HepG2 (cell line): ENCODE results near the gene DNAJC7. TPM values are rescaled to one million over a fixed set of nuclear protein-coding genes. Genes with fewer than 3 reads are reported as not detected.

Source experiments
- ATAC-seq: fragments of 200-7000 bp; cut with Tn5 transposase; 3 replicates; pipeline ENCODE4 v1.9.1; 2020; ENCODE audit warnings: mild to moderate bottlenecking, moderate library complexity
- BruUV-seq: library from RNA; stranded (reverse); fragments of 400-500 nt; replicated peaks from 2 replicates; lab custom pipeline; 2021; lab: Mats Ljungman, UMichigan
- CTCF ChIA-PET: fragments of 300-600 bp; formaldehyde crosslinking; extraction: SDS; loops from one replicate; lab custom pipeline; 2021; ENCODE audit warnings: low total read pairs, inconsistent platforms, low intra/inter-chr PET ratio; lab: Yijun Ruan, JAX
- POLR2A ChIA-PET: fragments of 350-600 bp; sonication (Branson Sonifier 250); formaldehyde crosslinking; loops from one replicate; lab custom pipeline; 2020; ENCODE audit warnings: antibody characterized with exemption, inconsistent platforms; lab: Yijun Ruan, JAX
- DNase-seq: peaks from one replicate; pipeline ENCODE4 v3.0.0-alpha.2; 2015; ENCODE audit warnings: low spot score
- FAIRE-seq: peaks from 3 replicates; lab custom pipeline; 2011; peaks lifted over from hg19 to GRCh38; lab: Jason Lieb, UNC
- H2AFZ ChIP-seq: one replicate; pipeline ENCODE4 v1.6.1; 2011; ENCODE audit warnings: low read length, inconsistent platforms
- H3K27ac ChIP-seq: fragments of 300-600 bp; 3 replicates; pipeline ENCODE4 v1.8.0; 2011; ENCODE audit warnings: mixed run types, mild to moderate bottlenecking, mixed read lengths, low read length, inconsistent platforms; ENCODE audit not compliant: insufficient read depth; ENCODE audit errors: extremely low read length
- H3K27me3 ChIP-seq, 2 experiments: fragments of 200-600 bp in 1 of 2; 2 replicates in 1 of 2; 3 replicates in 1 of 2; pipeline versions ENCODE4 v1.6.0 to v1.8.0; 2011; ENCODE audit warnings: low read length in 2 of 2, mild to moderate bottlenecking in 2 of 2, moderate library complexity in 2 of 2, inconsistent platforms in 1 of 2; ENCODE audit not compliant: insufficient read depth in 2 of 2, control insufficient read depth in 1 of 2
- H3K36me3 ChIP-seq, 2 experiments: fragments of 200-600 bp in 1 of 2; replicated peaks in 1 of 2; 2 replicates in 1 of 2; 3 replicates in 1 of 2; pipeline versions ENCODE4 v1.5.1 to v1.8.0; 2011; ENCODE audit warnings: low read length in 2 of 2, inconsistent platforms in 1 of 2; ENCODE audit not compliant: insufficient read depth in 2 of 2, control insufficient read depth in 1 of 2
- H3K4me1 ChIP-seq: 2 replicates; pipeline ENCODE4 v1.5.1; 2012; ENCODE audit warnings: low read length, inconsistent platforms; ENCODE audit not compliant: insufficient read depth
- H3K4me2 ChIP-seq: 2 replicates; pipeline ENCODE4 v1.6.0; 2011; ENCODE audit warnings: low read depth, low read length, inconsistent platforms
- H3K4me3 ChIP-seq, 3 experiments: fragments of 200-600 bp in 1 of 3; sonication (generic), shearing (Covaris generic) in 1 of 3; replicated peaks in 1 of 3; 2 replicates each; pipeline ENCODE4 v1.5.1; 2011 to 2016; ENCODE audit warnings: low read length in 3 of 3, inconsistent platforms in 2 of 3, low read depth in 2 of 3, mild to moderate bottlenecking in 2 of 3, control low read depth in 1 of 3, mixed read lengths in 1 of 3; ENCODE audit not compliant: insufficient read depth in 1 of 3
- H3K79me2 ChIP-seq: one replicate; pipeline ENCODE4 v1.6.1; 2011; ENCODE audit warnings: low read length, inconsistent platforms; ENCODE audit not compliant: insufficient read depth
- H3K9ac ChIP-seq: 2 replicates; pipeline ENCODE4 v1.6.0; 2011; ENCODE audit warnings: mild to moderate bottlenecking, low read depth, low read length, inconsistent platforms; ENCODE audit not compliant: insufficient read depth
- H3K9me3 ChIP-seq: 2 replicates; pipeline ENCODE4 v1.5.1; 2012; ENCODE audit warnings: mild to moderate bottlenecking, low read length
- H4K20me1 ChIP-seq: 2 replicates; pipeline ENCODE4 v1.6.0; 2011; ENCODE audit warnings: inconsistent platforms, mild to moderate bottlenecking, low read length, moderate library complexity; ENCODE audit not compliant: insufficient read depth
- IRF9 ChIP-seq: sonication (generic); formaldehyde crosslinking; IDR thresholded peaks from 2 replicates; pipeline ENCODE4 v1.8.0; 2022; ENCODE audit warnings: missing genetic modification reagents, mild to moderate bottlenecking, borderline replicate concordance
- MBNL3 ChIP-seq: fragments of 250-450 bp; sonication (Bioruptor Pico); conservative IDR thresholded peaks from 2 replicates; pipeline ENCODE4 v1.8.0; 2022; ENCODE audit warnings: mild to moderate bottlenecking, inconsistent platforms
- POLR2A ChIP-seq, 2 experiments: IDR thresholded peaks; 2 replicates each; pipeline ENCODE4 v1.6.1; 2011; ENCODE audit warnings: low read depth in 2 of 2, low read length in 2 of 2, mild to moderate bottlenecking in 1 of 2, moderate library complexity in 1 of 2; ENCODE audit not compliant: insufficient read depth in 1 of 2
- ZNF687 ChIP-seq: sonication (generic); formaldehyde crosslinking; IDR thresholded peaks from 2 replicates; pipeline ENCODE4 v1.5.1; 2020; ENCODE audit warnings: mild to moderate bottlenecking, missing genetic modification reagents, moderate library complexity
- WGBS: methylation state at CpG from one replicate; pipeline ENCODE4 v1.1.6; 2017; ENCODE audit warnings: low lambda C conversion rate; 5-methylcytosine and 5-hydroxymethylcytosine counted together
- in situ Hi-C: cut with HindIII; loops from 2 replicates; pipeline ENCODE4 v1.10.0; 2017; ENCODE audit warnings: low pct_unique_long_range_greater_than_20kb; ENCODE audit not compliant: extremely low pct_ligation_motif_present
- intact Hi-C: fragments of 100-400 bp; cut with micrococcal nuclease; formaldehyde crosslinking; loops from one replicate; pipeline ENCODE4 v1.10.0; 2022; ENCODE audit not compliant: unreplicated experiment
- polyA plus RNA-seq, 8 experiments: library from polyadenylated mRNA; depleted of rRNA in 3 of 8; stranded (reverse) in 7 of 8; unstranded in 1 of 8; fragments of >200 nt; fragmentation: Illumina TruSeq in 4 of 8; extraction: Trizol in 4 of 8; gene quantifications; 2 replicates each; pipeline versions ENCODE4 v1.2.1 to v1.2.3, GENCODE V29; 2011 to 2016; ENCODE audit warnings: low read depth in 4 of 8, missing spikeins in 1 of 8, mixed read lengths in 1 of 8; ENCODE audit not compliant: insufficient read depth in 1 of 8
- total RNA-seq, 5 experiments: library from RNA; depleted of rRNA; stranded (reverse); fragments of >200 nt; fragmentation: Illumina TruSeq; extraction: Trizol; gene quantifications; 2 replicates each; pipeline ENCODE4 v1.2.3, GENCODE V29; 2016; ENCODE audit warnings: low read depth in 1 of 5

DNAJC7 gene
- total and polyA plus RNA-seq, 2 of the 13 experiments (the other 11 are each of a cell fraction or from before 2014, with no cell fraction given): 47.7 to 132 TPM

- FAIRE-seq: no peak
- Histone ChIP-seq H2AFZ (no peak overlapping the region), H3K4me1 (peaks cover under 1% of the 10 kb centered on the region; the same call in 1 of the 2 replicates), H3K9me3 (no peaks in the 10 kb centered on the region), H3K79me2 (no peaks in the 10 kb centered on the region), H4K20me1 (no peaks in the 10 kb centered on the region), H3K4me3 (no peak overlapping the region), H3K36me3 (peaks cover 57 to 81% of the 10 kb centered on the region in 2 experiments), H3K9ac (no peak overlapping the region), H3K27me3 (no peaks in the 10 kb centered on the region), H3K27ac (no peak overlapping the region), H3K4me2 (no peak overlapping the region)
- TF ChIP-seq MBNL3 (CRISPR knock-in tag) (no peak), POLR2A (IDR thresholded peaks at IDR 0.05; ENCODE audit: insufficient read depth in 1 of 2, low read depth in 2 of 2, low read length in 2 of 2) (peak in 1 of 2 experiments; percentile 31; a peak in 1 of 4 replicates), IRF9 (CRISPR knock-in tag) (no peak), ZNF687 (CRISPR knock-in tag) (0 out of 2 replicates have a peak, but pooled peaks have one; percentile 11)
- no TSS peak for BruUV-seq
- WGBS: 90% methylated on average over 4 of the region's 4 CpGs
- in situ Hi-C loops: no loop called here
- POLR2A ChIA-PET: interaction anchor here (1.4 to 1.9 kb wide), 3 partner anchors 12 to 25 kb away, joined by 3 to 6 read pairs (median 4); partner anchors contain the start of gene CNP
- CTCF ChIA-PET: no interaction called here
- ATAC-seq: no peak
- intact Hi-C loops: no loop called here
- no peak for DNase-seq
Measured at GRCh38 chr17:41977991-41978390, 39.2 kb downstream of the DNAJC7 start.
